ENCODE data around the gene TBC1D17.

DNA sequence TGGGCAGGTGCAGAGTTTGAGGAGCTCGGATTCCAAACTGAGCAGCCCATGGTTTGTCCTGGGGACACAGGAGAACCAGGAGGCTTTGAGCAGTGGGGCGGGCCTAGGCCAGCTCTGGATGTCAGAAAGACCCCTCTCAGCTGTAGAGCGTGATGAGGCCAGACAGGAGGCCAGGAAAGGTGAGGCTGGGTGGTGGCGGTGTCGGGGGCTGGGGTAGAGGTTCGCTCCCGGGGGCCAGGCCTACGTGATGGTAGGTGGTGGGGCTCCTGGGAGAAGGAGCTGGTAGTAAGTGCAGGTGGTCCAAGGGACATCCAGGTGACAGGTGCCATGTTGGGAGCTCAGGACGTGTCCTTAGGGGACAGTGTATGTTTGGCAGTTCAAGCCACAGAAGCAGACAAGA, 40.1 kb upstream of the TBC1D17 start:
- TF ChIP-seq, protein P1, sequence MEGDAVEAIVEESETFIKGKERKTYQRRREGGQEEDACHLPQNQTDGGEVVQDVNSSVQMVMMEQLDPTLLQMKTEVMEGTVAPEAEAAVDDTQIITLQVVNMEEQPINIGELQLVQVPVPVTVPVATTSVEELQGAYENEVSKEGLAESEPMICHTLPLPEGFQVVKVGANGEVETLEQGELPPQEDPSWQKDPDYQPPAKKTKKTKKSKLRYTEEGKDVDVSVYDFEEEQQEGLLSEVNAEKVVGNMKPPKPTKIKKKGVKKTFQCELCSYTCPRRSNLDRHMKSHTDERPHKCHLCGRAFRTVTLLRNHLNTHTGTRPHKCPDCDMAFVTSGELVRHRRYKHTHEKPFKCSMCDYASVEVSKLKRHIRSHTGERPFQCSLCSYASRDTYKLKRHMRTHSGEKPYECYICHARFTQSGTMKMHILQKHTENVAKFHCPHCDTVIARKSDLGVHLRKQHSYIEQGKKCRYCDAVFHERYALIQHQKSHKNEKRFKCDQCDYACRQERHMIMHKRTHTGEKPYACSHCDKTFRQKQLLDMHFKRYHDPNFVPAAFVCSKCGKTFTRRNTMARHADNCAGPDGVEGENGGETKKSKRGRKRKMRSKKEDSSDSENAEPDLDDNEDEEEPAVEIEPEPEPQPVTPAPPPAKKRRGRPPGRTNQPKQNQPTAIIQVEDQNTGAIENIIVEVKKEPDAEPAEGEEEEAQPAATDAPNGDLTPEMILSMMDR (IDR thresholded peaks at IDR 0.05; ENCODE audit: low read depth, low read length) = no peak
- no peak for TF ChIP-seq EZH2phosphoT487 (IDR thresholded peaks at IDR 0.05; ENCODE audit: low read depth)
